Fibroblast of skin of right quadriceps (primary cell): ENCODE results near the gene CRISP1.
"Not testable (repeated sequence)": the region's sequence is repeated elsewhere in the genome, so short reads cannot be mapped to it uniquely, and the experiment has no call there.

ENCODE experiments used
- DNase-seq: peaks from one replicate; pipeline ENCODE4 v3.0.0-alpha.2; 2013

CRISP1 gene

DNA sequence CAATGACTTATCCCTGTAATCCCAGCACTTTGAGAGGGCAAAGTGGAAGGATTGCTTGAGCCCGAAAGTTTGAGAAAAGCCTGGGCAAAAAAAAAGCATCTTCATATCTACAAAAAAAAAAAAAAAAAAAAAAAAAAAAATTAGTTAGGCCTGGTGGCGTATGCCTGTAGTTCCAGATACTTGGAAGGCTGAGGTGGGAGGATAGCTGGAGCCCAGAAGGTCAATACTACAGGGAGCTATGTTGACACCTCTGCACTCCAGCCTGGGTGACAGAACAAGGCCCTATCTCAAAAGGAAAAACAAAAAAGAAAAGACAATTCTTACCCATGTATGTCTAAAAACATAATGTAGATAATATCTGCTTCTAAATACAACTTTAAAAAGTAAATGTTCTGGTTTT is 27.2 kb downstream of the CRISP1 start:
- no peak for DNase-seq

GRCh38 chr6:49835140-49835539 is 31.2 kb downstream of the CRISP1 start:
- DNase-seq = no peak

DNA sequence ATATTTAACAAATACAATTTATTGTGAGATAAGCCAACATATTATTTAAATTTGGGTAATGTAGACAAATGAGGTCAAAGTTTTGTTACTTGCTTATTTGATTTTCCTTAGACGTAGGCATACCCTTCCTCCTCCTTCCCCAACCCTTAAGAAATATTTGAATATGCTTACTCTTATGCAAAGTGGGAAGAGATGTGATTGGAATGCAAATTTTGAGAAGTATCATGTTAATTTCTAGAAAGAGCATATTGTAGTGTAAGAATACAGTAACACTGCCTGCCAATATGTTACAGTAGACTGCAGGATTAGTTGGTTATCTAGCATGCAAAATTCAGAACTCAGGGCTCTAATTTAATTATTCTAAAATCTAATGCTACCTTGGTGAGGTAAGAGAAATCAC is 32.9 kb downstream of the CRISP1 start:
- no peak for DNase-seq

GRCh38 chr6:49826743-49827406 is 39.5 kb downstream of the CRISP1 start:
- DNase-seq = no peak

DNA sequence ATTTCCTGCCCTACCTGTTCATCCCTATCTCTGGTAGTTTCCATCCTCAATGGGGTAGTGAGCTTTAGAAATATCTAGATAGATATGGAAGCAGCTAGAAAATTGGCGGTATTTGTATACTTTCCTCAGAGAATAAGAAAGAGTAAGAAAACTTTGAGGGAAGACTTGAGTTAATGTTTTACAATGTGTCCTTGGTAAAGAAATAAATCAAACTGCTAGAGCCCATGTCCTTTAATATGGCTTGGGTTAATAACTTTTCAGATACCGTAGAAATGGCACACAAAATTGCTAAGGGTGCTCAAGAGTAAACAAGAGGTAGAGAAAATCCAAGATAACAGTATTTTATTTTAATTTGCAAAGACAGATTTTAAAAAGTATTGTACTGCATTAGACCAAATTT is 51.2 kb downstream of the CRISP1 start:
- DNase-seq = no peak

DNA sequence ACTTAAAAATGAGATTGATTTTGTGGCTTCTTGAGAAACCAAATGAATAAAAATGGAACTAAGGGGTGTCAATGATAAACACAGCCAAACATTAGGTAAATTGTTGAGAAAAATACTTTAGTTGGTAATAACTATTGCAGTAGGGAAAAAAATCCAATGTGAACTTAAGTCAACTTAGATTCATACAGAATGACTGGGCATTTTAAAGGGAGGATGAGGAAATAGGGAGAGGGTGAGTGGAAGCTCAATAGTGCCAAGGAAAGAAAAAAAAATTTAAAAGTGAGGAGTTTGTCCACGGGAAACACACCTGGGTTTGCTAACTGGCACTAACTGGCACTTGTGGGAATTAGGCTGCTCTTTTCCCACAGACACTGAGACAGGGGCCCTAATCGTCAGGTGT is 53.1 kb downstream of the CRISP1 start:
- DNase-seq = no peak

GRCh38 chr6:49806145-49806544 is 60.2 kb downstream of the CRISP1 start:
- DNase-seq = no peak

GRCh38 chr6:49805246-49805645 is 61.1 kb downstream of the CRISP1 start:
- no peak for DNase-seq

DNA sequence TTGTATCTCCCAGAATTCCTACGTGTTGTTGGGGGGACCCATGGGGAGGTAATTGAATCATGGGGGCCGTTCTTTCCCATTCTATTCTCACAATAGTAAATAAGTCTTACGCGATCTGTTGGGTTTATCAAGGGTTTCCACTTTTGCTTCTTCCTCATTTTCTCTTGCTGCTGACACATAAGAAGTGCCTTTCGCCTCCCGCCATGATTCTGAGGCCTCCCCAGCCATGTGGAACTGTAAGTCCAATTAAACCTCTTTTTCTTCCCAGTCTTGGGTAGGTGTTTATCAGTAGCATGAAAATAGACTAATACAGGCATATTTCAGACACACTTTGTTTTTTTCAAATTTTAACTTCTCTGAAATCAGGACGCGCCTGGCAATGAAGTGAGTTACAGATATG is 64.8 kb downstream of the CRISP1 start:
- no peak for DNase-seq

DNA sequence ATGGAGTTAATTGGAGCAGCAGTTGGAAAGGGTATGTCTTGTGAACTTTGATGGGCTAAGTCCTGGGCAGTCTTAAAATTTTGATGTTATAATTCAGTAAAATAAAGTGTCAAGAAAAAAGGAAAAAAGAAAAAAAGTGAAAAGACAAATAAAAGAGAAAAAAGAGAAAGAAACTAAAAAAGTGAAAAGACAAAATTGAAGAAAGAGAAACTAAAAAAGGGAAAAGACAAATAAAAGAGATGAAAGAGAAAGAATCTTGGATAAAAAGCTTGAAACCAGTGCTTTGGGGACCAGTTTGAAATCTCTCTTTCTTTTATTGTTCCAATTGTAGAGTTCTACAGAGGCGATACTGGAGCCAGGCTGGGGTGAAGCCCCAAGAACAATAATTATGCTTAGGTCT is 67.2 kb downstream of the CRISP1 start:
- no peak for DNase-seq

GRCh38 chr6:49796842-49797455 is 69.4 kb downstream of the CRISP1 start:
- not testable (repeated sequence) for DNase-seq

GRCh38 chr6:49790341-49790740 is 76.0 kb downstream of the CRISP1 start:
- no peak for DNase-seq

DNA sequence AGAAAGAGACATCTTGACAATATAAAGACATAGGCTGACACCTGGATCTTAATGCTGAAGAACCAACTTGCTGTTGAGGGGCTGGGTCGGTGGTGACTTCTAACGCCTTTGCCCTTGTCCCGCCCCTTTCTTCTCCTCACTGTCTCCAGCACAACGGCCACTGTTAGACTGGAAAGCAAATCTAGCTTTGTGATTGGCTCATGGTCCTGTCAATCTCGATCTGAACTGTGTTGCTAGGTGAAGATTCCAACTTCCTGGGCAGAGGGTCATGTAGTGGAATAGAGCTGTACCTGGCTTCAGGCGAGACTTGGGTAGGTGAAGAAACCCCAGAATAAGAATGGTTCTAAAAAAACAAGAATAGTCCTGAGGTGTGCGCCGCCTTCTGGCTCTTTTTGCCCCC is 79.2 kb downstream of the CRISP1 start, which contains the start of gene PGK2:
Gene PGK2 (minus strand): TSS at position 110 of the 400 bp plus-strand sequence. CDS start 98 bp downstream, at position 12.
- DNase-seq = no peak

GRCh38 chr6:49784272-49784671 is 82.1 kb downstream of the CRISP1 start:
- DNase-seq = no peak
